Measurements from ENCODE around the gene GPR68. TPM values are rescaled to one million over a fixed set of nuclear protein-coding genes. Genes with fewer than 3 reads are reported as not detected.

GPR68 gene
- total RNA-seq, 2 experiments from 2014 or later: 0.13 to 0.84 TPM

- H3K9me2 ChIP-seq (ENCODE audit: insufficient read depth, low read length): no peaks in the 10 kb centered on the region
- intact Hi-C loops (cut with micrococcal nuclease; ENCODE audit: unreplicated experiment): loop anchor here (5.0 to 10.0 kb wide), 2 partner anchors 41 to 218 kb away; partner anchors contain the start of genes GPR68 and RPS6KA5
- ChIA-PET POLR2A (interaction anchor here (0.6 to 1.5 kb wide), 4 partner anchors 21 to 1919 kb away, joined by 3 to 6 read pairs (median 3); no protein-coding TSS in a partner anchor), CTCF (ENCODE audit: unreplicated experiment) (interaction anchor here (1.0 kb wide), 1 partner anchor 31 kb away, joined by 4 read pairs; no protein-coding TSS in a partner anchor)
- DNase-seq (ENCODE audit: low spot score): peak; percentile 42
- TF ChIP-seq EZH2phosphoT487 (IDR thresholded peaks at IDR 0.05; ENCODE audit: borderline replicate concordance, low read depth, low read length) (no peak), CTCF (conservative IDR thresholded peaks at IDR 0.05; ENCODE audit: low read length) (no peak)
- no TSS peak for BruUV-seq (replicated peaks)
- H2AFZ ChIP-seq (ENCODE audit: low read length): no peak overlapping the region
- peak overlapping the region; percentile 13 for H3K4me3 ChIP-seq (ENCODE audit: low read depth, low read length, poor library complexity, severe bottlenecking)
- H3K9me3 ChIP-seq (ENCODE audit: low read length): no peaks in the 10 kb centered on the region
- peaks cover 88% of the 10 kb centered on the region for H3K4me1 ChIP-seq (ENCODE audit: insufficient read depth, low read length, poor library complexity, severe bottlenecking)
- H3K27ac ChIP-seq (ENCODE audit: low read depth, low read length, poor library complexity, severe bottlenecking): peak overlapping the region; percentile 97
- no peaks in the 10 kb centered on the region for H4K20me1 ChIP-seq (ENCODE audit: insufficient read depth, low read length)
- peaks cover 4% of the 10 kb centered on the region; the same call in 1 of the 2 replicates for H3K79me2 ChIP-seq (ENCODE audit: insufficient read depth, low read depth, low read length)
- H3K4me2 ChIP-seq (ENCODE audit: low read length): peak overlapping the region; percentile 60
- peaks cover 100% of the 10 kb centered on the region for H3K36me3 ChIP-seq (ENCODE audit: insufficient read depth, low read length)
These were observed 38.6 kb upstream of the GPR68 start for GRCh38 chr14:91282954-91283645.

- peaks cover 84% of the 10 kb centered on the region for H3K4me1 ChIP-seq (ENCODE audit: insufficient read depth, low read length, poor library complexity, severe bottlenecking)
- H3K4me2 ChIP-seq (ENCODE audit: low read length): peak overlapping the region; percentile 60; the same call in 1 of the 2 replicates
- BruUV-seq (replicated peaks): no TSS peak
- no peak overlapping the region for H2AFZ ChIP-seq (ENCODE audit: low read length)
- intact Hi-C loops (cut with micrococcal nuclease; ENCODE audit: unreplicated experiment): loop anchor here (5.0 to 10.0 kb wide), 2 partner anchors 39 to 217 kb away; partner anchors contain the start of genes GPR68 and RPS6KA5
- H3K4me3 ChIP-seq (ENCODE audit: low read depth, low read length, poor library complexity, severe bottlenecking): no peak overlapping the region
- peak overlapping the region; percentile 97 for H3K27ac ChIP-seq (ENCODE audit: low read depth, low read length, poor library complexity, severe bottlenecking)
- DNase-seq (ENCODE audit: low spot score): no peak
- ChIA-PET POLR2A (interaction anchor here (0.8 to 1.8 kb wide), 2 partner anchors 40 to 125 kb away, joined by 4 read pairs; no protein-coding TSS in a partner anchor), CTCF (ENCODE audit: unreplicated experiment) (interaction anchor here (1.1 kb wide), 1 partner anchor 8 kb away, joined by 3 read pairs; no protein-coding TSS in a partner anchor)
- H3K36me3 ChIP-seq (ENCODE audit: insufficient read depth, low read length): peaks cover 100% of the 10 kb centered on the region
- no peaks in the 10 kb centered on the region for H3K9me2 ChIP-seq (ENCODE audit: insufficient read depth, low read length)
- H3K79me2 ChIP-seq (ENCODE audit: insufficient read depth, low read depth, low read length): peaks cover 4% of the 10 kb centered on the region; the same call in 1 of the 2 replicates
- H4K20me1 ChIP-seq (ENCODE audit: insufficient read depth, low read length): no peaks in the 10 kb centered on the region
- TF ChIP-seq EZH2phosphoT487 (IDR thresholded peaks at IDR 0.05; ENCODE audit: borderline replicate concordance, low read depth, low read length) (no peak), CTCF (conservative IDR thresholded peaks at IDR 0.05; ENCODE audit: low read length) (no peak)
- H3K9me3 ChIP-seq (ENCODE audit: low read length): no peaks in the 10 kb centered on the region
These were observed 36.8 kb upstream of the GPR68 start for GRCh38 chr14:91281346-91281745.

Measured in OCI-LY7 (cell line).